Myometrial cell (primary cell): ENCODE measurements around the gene ALOX5AP. TPM values are rescaled to one million over a fixed set of nuclear protein-coding genes. Genes with fewer than 3 reads are reported as not detected.

ENCODE experiments used
- total RNA-seq: library from RNA; depleted of rRNA; stranded (reverse); fragments of >200 nt; gene quantifications from 2 replicates; pipeline ENCODE4 v1.2.3, GENCODE V29; 2015

ALOX5AP gene
- total RNA-seq, result not detected in 2 replicates

GRCh38 chr13:30735025-30735871, at the start of gene ALOX5AP:
TSS of gene ALOX5AP (plus strand) at chr13:30735543. CDS start at chr13:30735606, 63 bp downstream.

Other genes with a start within 250 kb of the ALOX5AP start
- 9.2 and 11.0 TPM in 2 replicates for gene USPL1, start 117.6 kb upstream of the ALOX5AP start, total RNA-seq
- gene MEDAG, start 170.7 kb downstream of the ALOX5AP start, total RNA-seq, result 4.9 and 5.1 TPM in 2 replicates
- gene TEX26, start 197.1 kb downstream of the ALOX5AP start, total RNA-seq, result 0.35 TPM in 1 of 2 replicates, not detected in the other